ENCODE results near the gene KMT2D.

KMT2D gene

DNA sequence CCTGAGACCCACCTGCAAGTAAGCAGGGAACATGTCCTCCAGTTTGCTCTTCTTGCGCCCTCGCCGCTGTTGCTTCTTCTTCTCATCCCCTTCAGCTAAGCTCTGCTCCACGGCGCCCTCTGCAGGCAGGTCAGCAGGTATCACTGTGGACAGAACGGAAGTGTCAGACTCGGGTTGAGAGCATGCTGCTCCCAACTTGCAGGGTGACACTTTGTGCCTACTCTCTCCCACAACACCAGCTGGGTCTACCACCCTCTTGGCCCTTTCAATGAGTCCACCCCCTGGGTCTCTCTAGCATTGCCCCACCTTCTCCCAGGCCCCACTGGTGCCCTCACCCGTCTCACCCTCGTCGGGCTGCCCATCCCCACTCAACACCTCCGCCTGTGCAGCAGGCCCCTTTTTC is 16.7 kb downstream of the KMT2D start:
- no peak for TF ChIP-seq Cebpa-rat (IDR thresholded peaks at IDR 0.05)
- H3K9me3 ChIP-seq (replicated peaks in 1 of 11), result no peaks in the 10 kb centered on the region
- no peaks in the 10 kb centered on the region for H3K27me3 ChIP-seq
- no peak overlapping the region for H3K9ac ChIP-seq
- H3K36me3 ChIP-seq, result peaks cover 100% of the 10 kb centered on the region in 11 experiments
- no peak overlapping the region for H3K27ac ChIP-seq
- no peak overlapping the region for H3K4me2 ChIP-seq
- no peak overlapping the region for H3K4me3 ChIP-seq
- no peaks in the 10 kb centered on the region for H3K4me1 ChIP-seq
- H4K20me1 ChIP-seq, result peaks cover 43 to 100% (median 95%) of the 10 kb centered on the region in 11 experiments

- Histone ChIP-seq H3K27ac (no peak overlapping the region), H3K4me2 (no peak overlapping the region), H3K4me3 (no peak overlapping the region), H3K36me3 (peaks cover 100% of the 10 kb centered on the region in 11 experiments), H4K20me1 (peaks cover 41 to 100% (median 95%) of the 10 kb centered on the region in 11 experiments), H3K9ac (no peak overlapping the region), H3K9me3 (replicated peaks in 1 of 11) (no peaks in the 10 kb centered on the region), H3K4me1 (no peaks in the 10 kb centered on the region), H3K27me3 (no peaks in the 10 kb centered on the region)
- TF ChIP-seq Cebpa-rat (IDR thresholded peaks at IDR 0.05), result no peak
Observed at GRCh38 chr12:49043241-49043640, 17.4 kb downstream of the KMT2D start.

- Histone ChIP-seq H3K4me3 (no peak overlapping the region), H3K9me3 (replicated peaks in 1 of 11) (no peaks in the 10 kb centered on the region), H3K27me3 (no peaks in the 10 kb centered on the region), H3K36me3 (peaks cover 100% of the 10 kb centered on the region in 11 experiments), H3K27ac (no peak overlapping the region), H4K20me1 (peaks cover 44 to 100% (median 95%) of the 10 kb centered on the region in 11 experiments), H3K4me2 (no peak overlapping the region), H3K4me1 (no peaks in the 10 kb centered on the region), H3K9ac (no peak overlapping the region)
- TF ChIP-seq Cebpa-rat (IDR thresholded peaks at IDR 0.05), result no peak
Observed at GRCh38 chr12:49041881-49042484, 18.6 kb downstream of the KMT2D start.

DNA sequence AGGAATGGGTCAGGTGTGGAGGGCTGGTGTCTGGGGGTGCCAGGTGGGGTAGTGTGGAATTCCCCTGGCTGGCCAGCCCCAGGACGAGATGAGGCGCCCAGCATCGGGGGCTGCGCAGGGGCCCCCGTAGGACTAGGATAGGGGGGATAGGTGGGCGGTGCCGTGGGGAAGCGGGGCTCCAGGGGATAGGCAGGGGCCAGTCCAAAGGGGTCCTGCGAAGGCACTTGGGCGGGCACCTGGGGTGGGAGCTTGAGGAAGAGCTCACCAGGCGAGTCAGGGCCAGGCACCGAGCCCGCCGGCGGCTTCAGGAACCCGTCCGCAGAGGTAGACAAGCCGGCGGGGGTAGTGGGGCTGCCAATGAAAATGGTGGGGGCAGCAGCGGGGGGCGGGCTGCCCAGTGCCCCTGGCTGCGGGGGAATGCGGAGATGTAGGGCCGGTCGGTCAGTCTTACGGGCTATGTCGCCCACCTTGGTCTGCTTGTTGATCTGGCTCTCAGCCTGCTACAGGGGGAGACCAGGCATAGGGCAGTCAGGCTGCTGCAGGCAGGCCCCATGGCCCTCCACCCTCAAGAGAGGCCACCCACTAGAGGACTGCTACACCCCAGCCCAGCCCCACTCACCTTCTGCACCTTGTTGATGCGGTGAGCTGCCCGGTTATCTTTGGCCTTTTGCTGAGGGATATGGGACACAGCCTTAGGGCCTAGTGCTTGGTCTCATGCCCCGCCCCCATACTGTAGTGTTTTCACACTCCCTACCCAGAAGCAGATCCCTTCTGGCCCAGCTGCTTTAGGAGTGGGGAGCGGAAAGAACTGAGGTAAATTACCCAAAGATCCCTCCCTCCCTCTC is 19.3 kb downstream of the KMT2D start:
- peaks cover 100% of the 10 kb centered on the region in 11 experiments for H3K36me3 ChIP-seq
- TF ChIP-seq Cebpa-rat (IDR thresholded peaks at IDR 0.05), result no peak

DNA sequence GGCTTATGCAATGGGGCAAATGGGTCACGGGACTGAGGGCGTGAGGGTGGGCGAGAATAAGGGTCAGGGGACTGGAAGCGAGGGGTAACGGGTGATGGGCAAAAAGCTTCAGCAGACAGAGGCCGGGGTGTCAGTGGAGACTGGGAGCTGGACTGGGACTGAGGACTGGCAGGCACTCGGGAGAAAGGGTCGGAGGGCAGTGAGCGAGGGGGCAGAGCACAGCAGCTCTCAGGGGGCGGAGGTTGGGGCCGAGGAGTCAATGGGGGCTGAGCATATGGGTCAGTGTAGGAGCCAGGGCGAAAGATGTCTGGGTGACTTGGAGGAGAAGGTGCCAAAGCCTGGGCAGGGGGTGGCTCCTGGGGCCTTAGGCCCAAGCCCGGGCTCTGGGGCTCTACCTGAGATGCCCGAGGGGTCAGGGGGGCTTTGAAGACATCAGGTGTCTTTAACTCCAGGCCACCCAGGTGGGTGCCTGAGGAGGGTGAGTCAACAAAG is 20.2 kb downstream of the KMT2D start:
- Histone ChIP-seq H3K27ac (no peak overlapping the region), H3K4me3 (no peak overlapping the region), H3K4me2 (no peak overlapping the region), H3K36me3 (peaks cover 99 to 100% (median 100%) of the 10 kb centered on the region in 11 experiments), H3K9ac (no peak overlapping the region), H3K27me3 (no peaks in the 10 kb centered on the region), H4K20me1 (peaks cover 59 to 100% (median 98%) of the 10 kb centered on the region in 11 experiments), H3K9me3 (replicated peaks in 1 of 11) (no peaks in the 10 kb centered on the region), H3K4me1 (no peaks in the 10 kb centered on the region)
- TF ChIP-seq Cebpa-rat (IDR thresholded peaks at IDR 0.05), result no peak

More for the DNA sequence above, 19.3 kb downstream of the KMT2D start:
- no peaks in the 10 kb centered on the region for H3K9me3 ChIP-seq (replicated peaks in 1 of 11)
- H3K4me3 ChIP-seq, result no peak overlapping the region
- no peaks in the 10 kb centered on the region for H3K27me3 ChIP-seq
- H3K27ac ChIP-seq, result no peak overlapping the region
- no peak overlapping the region for H3K4me2 ChIP-seq
- no peak overlapping the region for H3K9ac ChIP-seq
- H3K4me1 ChIP-seq, result no peaks in the 10 kb centered on the region
- H4K20me1 ChIP-seq, result peaks cover 51 to 100% (median 95%) of the 10 kb centered on the region in 11 experiments

- H3K27me3 ChIP-seq, result no peaks in the 10 kb centered on the region
- no peak overlapping the region for H3K27ac ChIP-seq
- no peak overlapping the region for H3K4me2 ChIP-seq
- no peak for TF ChIP-seq Cebpa-rat (IDR thresholded peaks at IDR 0.05)
- no peaks in the 10 kb centered on the region for H3K9me3 ChIP-seq (replicated peaks in 1 of 11)
- peaks cover 99 to 100% (median 100%) of the 10 kb centered on the region in 11 experiments for H3K36me3 ChIP-seq
- H3K4me3 ChIP-seq, result no peak overlapping the region
- no peaks in the 10 kb centered on the region for H3K4me1 ChIP-seq
- H4K20me1 ChIP-seq, result peaks cover 62 to 100% (median 100%) of the 10 kb centered on the region in 11 experiments
- no peak overlapping the region for H3K9ac ChIP-seq
Observed at GRCh38 chr12:49039421-49040363, 20.9 kb downstream of the KMT2D start.

GRCh38 chr12:49038291-49038955 is 22.2 kb downstream of the KMT2D start:
- H3K4me1 ChIP-seq, result no peaks in the 10 kb centered on the region
- H3K4me2 ChIP-seq, result no peak overlapping the region
- peaks cover 99 to 100% (median 100%) of the 10 kb centered on the region in 11 experiments for H3K36me3 ChIP-seq
- no peak overlapping the region for H3K9ac ChIP-seq
- no peak for TF ChIP-seq Cebpa-rat (IDR thresholded peaks at IDR 0.05)
- H3K27ac ChIP-seq, result no peak overlapping the region
- H3K9me3 ChIP-seq (replicated peaks in 1 of 11), result no peaks in the 10 kb centered on the region
- no peaks in the 10 kb centered on the region for H3K27me3 ChIP-seq
- peaks cover 64 to 100% (median 100%) of the 10 kb centered on the region in 11 experiments for H4K20me1 ChIP-seq
- H3K4me3 ChIP-seq, result no peak overlapping the region

DNA sequence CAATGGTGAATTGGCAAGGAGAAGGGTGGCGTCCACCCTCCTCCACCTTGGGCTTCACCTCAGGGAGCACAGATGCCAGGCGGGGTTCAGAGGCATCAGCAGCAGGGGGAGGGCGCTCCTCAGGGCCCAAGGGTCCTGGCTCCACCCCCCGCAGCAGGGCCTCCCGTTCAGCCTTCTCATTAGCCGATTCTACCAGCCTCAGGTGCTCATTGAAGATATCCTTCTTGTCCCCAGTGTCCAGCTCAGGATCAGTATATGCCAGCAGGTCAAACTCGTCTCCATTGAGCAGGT is 22.7 kb downstream of the KMT2D start:
- Histone ChIP-seq H3K9me3 (replicated peaks in 1 of 11) (no peaks in the 10 kb centered on the region), H3K36me3 (peaks cover 99 to 100% (median 100%) of the 10 kb centered on the region in 11 experiments), H3K9ac (no peak overlapping the region), H4K20me1 (peaks cover 64 to 100% (median 100%) of the 10 kb centered on the region in 11 experiments), H3K4me2 (no peak overlapping the region), H3K4me3 (no peak overlapping the region), H3K27me3 (no peaks in the 10 kb centered on the region), H3K27ac (no peak overlapping the region), H3K4me1 (no peaks in the 10 kb centered on the region)
- no peak for TF ChIP-seq Cebpa-rat (IDR thresholded peaks at IDR 0.05)

Data from BLaER1 treated with 17β-estradiol and CSF1 and Interleukin-3, amounts not matched to agents 10 nM and 100 nM (cell line).